Ovary (tissue), 3 donors: ENCODE results near the gene YAP1.

Experiments used
- EP300 ChIP-seq: sonication (generic); formaldehyde crosslinking; IDR thresholded peaks from one replicate; pipeline ENCODE4 v1.6.1; 2017; ENCODE audit warnings: antibody characterized with exemption
- POLR2A ChIP-seq: fragments of 450-650 bp; IDR thresholded peaks from one replicate; pipeline ENCODE4 v1.6.1; 2017; ENCODE audit warnings: antibody characterized with exemption, mild to moderate bottlenecking, moderate library complexity
- TF ChIP-seq, protein P1 (sequence below), 3 donors: fragments of 450-650 bp in 2 of 3; fragments of 200-600 bp in 1 of 3; IDR thresholded peaks; one replicate each; pipeline versions ENCODE4 v1.5.1 to v1.8.0; 2016 to 2022; ENCODE audit warnings: antibody characterized with exemption in 3 of 3, mild to moderate bottlenecking in 1 of 3
- donor health status: DM: no; HTN: no; CAD: no.

DNA sequence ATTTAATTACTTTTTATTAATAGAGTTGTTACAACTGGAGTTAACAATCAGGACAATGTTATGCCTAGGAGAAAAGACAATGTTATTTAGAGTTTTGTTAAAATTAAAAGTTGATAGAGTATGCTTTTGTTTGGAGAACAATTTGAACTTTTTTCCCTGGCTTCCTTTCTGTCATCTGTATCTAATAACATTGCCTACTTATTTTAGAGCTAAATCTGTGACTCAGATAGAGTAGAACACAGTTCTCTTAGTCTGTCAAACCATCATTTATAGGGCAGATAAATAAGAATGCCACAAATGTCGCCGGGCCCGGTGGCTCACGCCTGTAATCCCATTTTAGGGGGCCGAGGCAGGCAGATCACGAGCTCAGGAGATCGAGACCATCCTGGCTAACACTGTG lies 28.9 kb upstream of the YAP1 start:
- no peak for TF ChIP-seq POLR2A
- TF ChIP-seq, protein P1, sequence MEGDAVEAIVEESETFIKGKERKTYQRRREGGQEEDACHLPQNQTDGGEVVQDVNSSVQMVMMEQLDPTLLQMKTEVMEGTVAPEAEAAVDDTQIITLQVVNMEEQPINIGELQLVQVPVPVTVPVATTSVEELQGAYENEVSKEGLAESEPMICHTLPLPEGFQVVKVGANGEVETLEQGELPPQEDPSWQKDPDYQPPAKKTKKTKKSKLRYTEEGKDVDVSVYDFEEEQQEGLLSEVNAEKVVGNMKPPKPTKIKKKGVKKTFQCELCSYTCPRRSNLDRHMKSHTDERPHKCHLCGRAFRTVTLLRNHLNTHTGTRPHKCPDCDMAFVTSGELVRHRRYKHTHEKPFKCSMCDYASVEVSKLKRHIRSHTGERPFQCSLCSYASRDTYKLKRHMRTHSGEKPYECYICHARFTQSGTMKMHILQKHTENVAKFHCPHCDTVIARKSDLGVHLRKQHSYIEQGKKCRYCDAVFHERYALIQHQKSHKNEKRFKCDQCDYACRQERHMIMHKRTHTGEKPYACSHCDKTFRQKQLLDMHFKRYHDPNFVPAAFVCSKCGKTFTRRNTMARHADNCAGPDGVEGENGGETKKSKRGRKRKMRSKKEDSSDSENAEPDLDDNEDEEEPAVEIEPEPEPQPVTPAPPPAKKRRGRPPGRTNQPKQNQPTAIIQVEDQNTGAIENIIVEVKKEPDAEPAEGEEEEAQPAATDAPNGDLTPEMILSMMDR (IDR thresholded peaks at IDR 0.05) = no peak
- TF ChIP-seq EP300 = no peak
